ENCODE data around the gene PHACTR4. TPM values are rescaled to one million over a fixed set of nuclear protein-coding genes. Genes with fewer than 3 reads are reported as not detected.
"Not testable (repeated sequence)": the region's sequence is repeated elsewhere in the genome, so short reads cannot be mapped to it uniquely, and the experiment has no call there.

Gene PHACTR4
- total RNA-seq, 2 donors from 2014 or later, result 14.5 to 32.6 TPM

DNA sequence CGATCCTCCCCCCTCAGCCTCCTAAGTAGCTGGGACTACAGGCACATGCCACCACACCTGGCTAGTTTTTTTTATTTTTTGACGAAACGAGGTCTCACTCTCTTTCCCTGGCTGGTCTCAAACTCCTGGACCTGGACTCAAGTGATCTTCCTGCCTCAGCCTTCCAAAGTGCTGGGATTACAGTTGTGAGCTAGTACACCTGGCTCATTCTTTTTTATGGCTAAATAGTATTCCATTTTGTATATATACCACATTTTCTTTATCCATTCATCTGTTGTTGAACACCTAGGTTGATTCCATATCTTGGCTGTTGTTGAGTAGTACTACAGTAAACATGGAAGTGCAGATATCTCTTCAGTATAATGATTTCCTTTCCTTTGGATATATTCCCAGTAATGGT is 74.0 kb downstream of the PHACTR4 start:
- DNase-seq, result no peak
- 60 to 93% methylated on average over 3 of the region's 3 CpGs for WGBS, 2 donors
- Histone ChIP-seq H3K4me3 (no peak overlapping the region), H3K4me1 (no peaks in the 10 kb centered on the region), H3K9me3 (no peaks in the 10 kb centered on the region), H3K27ac (no peak overlapping the region), H3K27me3 (no peaks in the 10 kb centered on the region), H3K36me3 (replicated peaks in 1 of 2; ENCODE audit: insufficient read depth in 1 of 2, low read depth in 2 of 2) (no peaks in the 10 kb centered on the region)
- intact Hi-C loops (cut with DNase I), result no loop called here
- TF ChIP-seq POLR2A (IDR thresholded peaks at IDR 0.05) (no peak), CTCF (IDR thresholded peaks at IDR 0.05) (no peak)
- ATAC-seq, result no peak

- no peak for DNase-seq
- no peaks in the 10 kb centered on the region for H3K4me1 ChIP-seq
- no peak for TF ChIP-seq POLR2A (IDR thresholded peaks at IDR 0.05)
- TF ChIP-seq CTCF (IDR thresholded peaks at IDR 0.05), result no peak
- no peak overlapping the region for H3K4me3 ChIP-seq
- WGBS, 2 donors, result 49 to 57% methylated on average over 4 of the region's 4 CpGs
- intact Hi-C loops (cut with DNase I), result no loop called here
- no peaks in the 10 kb centered on the region for H3K27me3 ChIP-seq
- H3K36me3 ChIP-seq (replicated peaks in 1 of 2; ENCODE audit: insufficient read depth in 1 of 2, low read depth in 2 of 2), result no peaks in the 10 kb centered on the region
- peak overlapping the region in 3 of 4 donors; percentile 23 to 47 (median 39) for H3K27ac ChIP-seq
- ATAC-seq, result no peak
- no peaks in the 10 kb centered on the region for H3K9me3 ChIP-seq
These were observed 78.1 kb downstream of the PHACTR4 start for GRCh38 chr1:28447679-28448078.

DNA sequence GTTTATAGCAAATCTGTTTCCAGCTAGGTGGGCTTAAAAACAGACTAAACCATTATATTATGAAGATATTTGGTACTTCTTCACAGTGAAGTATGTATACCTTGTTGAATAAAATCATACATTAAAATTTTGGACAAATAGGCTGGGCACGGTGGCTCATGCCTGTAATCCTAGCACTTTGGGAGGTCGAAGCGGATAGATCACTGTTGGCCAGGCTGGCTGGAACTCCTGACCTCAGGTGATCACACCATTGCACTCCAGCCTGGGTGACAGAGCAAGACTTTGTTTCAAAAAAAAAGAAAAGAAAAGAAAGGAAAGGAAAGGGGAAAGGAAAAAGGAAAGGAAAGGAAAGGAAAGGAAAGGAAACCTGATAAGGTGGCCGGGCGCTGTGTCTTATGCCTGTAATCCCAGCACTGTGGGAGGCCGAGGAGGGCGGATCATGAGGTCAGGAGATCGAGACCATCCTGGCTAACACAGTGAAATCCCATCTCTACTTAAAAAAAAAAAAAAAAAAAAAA is 78.6 kb downstream of the PHACTR4 start:
- intact Hi-C loops (cut with DNase I); H3K27me3 ChIP-seq; ATAC-seq; H3K4me3 ChIP-seq; H3K4me1 ChIP-seq; H3K9me3 ChIP-seq; H3K36me3 ChIP-seq (replicated peaks in 1 of 2; ENCODE audit: insufficient read depth in 1 of 2, low read depth in 2 of 2); DNase-seq: not testable (repeated sequence)
- H3K27ac ChIP-seq, result peak overlapping the region in 3 of 4 donors; percentile 23 to 47 (median 39)
- WGBS, 2 donors, result 92% methylated on average over 8 of the region's 8 CpGs

DNA sequence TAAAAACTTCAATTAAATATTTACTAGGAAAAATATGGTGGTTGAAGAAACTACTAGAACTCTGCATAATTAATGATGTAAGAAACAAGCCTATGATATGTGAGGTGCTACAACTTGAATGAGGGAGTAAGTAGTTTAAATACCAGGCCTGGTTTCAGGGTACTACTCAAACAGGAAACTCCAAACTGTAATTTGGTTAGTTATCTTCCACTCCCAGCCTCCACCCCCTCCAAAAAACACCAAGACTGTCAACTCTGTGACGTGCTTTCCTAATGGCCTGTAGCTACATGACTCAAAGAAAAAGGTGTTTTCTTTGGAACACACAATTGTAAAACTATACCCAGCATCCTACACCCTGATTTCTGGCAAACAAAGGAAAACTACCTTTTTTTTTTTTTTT is 80.4 kb downstream of the PHACTR4 start:
- Histone ChIP-seq H3K4me3 (no peak overlapping the region), H3K27me3 (no peaks in the 10 kb centered on the region), H3K36me3 (replicated peaks in 1 of 2; ENCODE audit: insufficient read depth in 1 of 2, low read depth in 2 of 2) (no peaks in the 10 kb centered on the region), H3K9me3 (no peaks in the 10 kb centered on the region), H3K27ac (no peak overlapping the region), H3K4me1 (no peaks in the 10 kb centered on the region)
- DNase-seq, result no peak
- no peak for TF ChIP-seq CTCF (IDR thresholded peaks at IDR 0.05)
- no peak for TF ChIP-seq POLR2A (IDR thresholded peaks at IDR 0.05)
- intact Hi-C loops (cut with DNase I), result no loop called here
- WGBS, 2 donors, result 80 to 88% methylated on average over 1 of the region's 1 CpG
- no peak for ATAC-seq

- 88 to 93% methylated on average over 5 of the region's 5 CpGs for WGBS, 2 donors
- Histone ChIP-seq H3K27ac (no peak overlapping the region), H3K27me3 (no peaks in the 10 kb centered on the region), H3K9me3 (no peaks in the 10 kb centered on the region), H3K36me3 (replicated peaks in 1 of 2; ENCODE audit: insufficient read depth in 1 of 2, low read depth in 2 of 2) (no peaks in the 10 kb centered on the region), H3K4me3 (no peak overlapping the region), H3K4me1 (no peaks in the 10 kb centered on the region)
- intact Hi-C loops (cut with DNase I), result no loop called here
- ATAC-seq (no peak), DNase-seq (no peak)
- no peak for TF ChIP-seq POLR2A (IDR thresholded peaks at IDR 0.05)
- no peak for TF ChIP-seq CTCF (IDR thresholded peaks at IDR 0.05)
These were observed 81.0 kb downstream of the PHACTR4 start for GRCh38 chr1:28450561-28450960.
